Fibroblast of lung (primary cell): Measurements from ENCODE around the gene C8G. TPM values are rescaled to one million over a fixed set of nuclear protein-coding genes. Genes with fewer than 3 reads are reported as not detected.

Experiments
- DNase-seq, 2 donors: peaks; one replicate each; pipeline versions ENCODE4 v3.0.0 to v3.0.0-alpha.2; 2010; ENCODE audit warnings: low read depth in 2 of 2
- H2AFZ ChIP-seq: 2 replicates; pipeline ENCODE4 v1.5.1; 2012; ENCODE audit warnings: low read length, control low read depth, inconsistent platforms
- H3K27ac ChIP-seq: 2 replicates; pipeline ENCODE4 v1.5.1; 2011; ENCODE audit warnings: low read length, control low read depth; ENCODE audit not compliant: insufficient read depth
- H3K27me3 ChIP-seq: 2 replicates; pipeline ENCODE4 v1.5.1; 2011; ENCODE audit warnings: mild to moderate bottlenecking, low read length; ENCODE audit not compliant: control insufficient read depth, insufficient read depth
- H3K36me3 ChIP-seq: 2 replicates; pipeline ENCODE4 v1.5.1; 2011; ENCODE audit warnings: low read length; ENCODE audit not compliant: control insufficient read depth, insufficient read depth
- H3K4me1 ChIP-seq: 2 replicates; pipeline ENCODE4 v1.5.1; 2011; ENCODE audit warnings: low read length; ENCODE audit not compliant: control insufficient read depth, insufficient read depth; ENCODE audit errors: extremely low read depth
- H3K4me2 ChIP-seq: 2 replicates; pipeline ENCODE4 v1.5.1; 2011; ENCODE audit warnings: low read length, control low read depth; ENCODE audit not compliant: insufficient read depth; ENCODE audit errors: extremely low read depth
- H3K4me3 ChIP-seq, 4 experiments: fragments of 200-600 bp in 1 of 4; sonication (generic) in 1 of 4; replicated peaks in 1 of 4; 2 replicates each; pipeline ENCODE4 v1.5.1; 2011 to 2016; ENCODE audit warnings: low read length in 4 of 4, low read depth in 3 of 4, mild to moderate bottlenecking in 3 of 4, control low read depth in 2 of 4, inconsistent platforms in 1 of 4, mixed read lengths in 1 of 4; ENCODE audit not compliant: insufficient read depth in 1 of 4; ENCODE audit errors: control extremely low read depth in 1 of 4
- H3K79me2 ChIP-seq: 2 replicates; pipeline ENCODE4 v1.5.1; 2012; ENCODE audit warnings: mild to moderate bottlenecking, low read length, inconsistent platforms; ENCODE audit not compliant: control insufficient read depth, insufficient read depth
- H3K9ac ChIP-seq: 2 replicates; pipeline ENCODE4 v1.5.1; 2011; ENCODE audit warnings: mild to moderate bottlenecking, low read length, control low read depth; ENCODE audit not compliant: insufficient read depth
- H3K9me3 ChIP-seq: 2 replicates; pipeline ENCODE4 v1.5.1; 2012; ENCODE audit warnings: low read depth, low read length; ENCODE audit not compliant: control insufficient read depth, insufficient read depth
- H4K20me1 ChIP-seq: 2 replicates; pipeline ENCODE4 v1.5.1; 2011; ENCODE audit warnings: low read length; ENCODE audit not compliant: control insufficient read depth, insufficient read depth; ENCODE audit errors: extremely low read depth
- EZH2 ChIP-seq: IDR thresholded peaks from 2 replicates; pipeline ENCODE4 v1.5.1; 2012; ENCODE audit warnings: low read length, control low read depth, mild to moderate bottlenecking; ENCODE audit errors: missing control alignments
- polyA minus RNA-seq: library from RNA; depleted of rRNA, polyadenylated mRNA; stranded (reverse); fragments of >200 nt; gene quantifications from 2 replicates; pipeline ENCODE4 v1.2.3, GENCODE V29; 2011; ENCODE audit warnings: low replicate concordance
- polyA plus RNA-seq, 2 donors: library from polyadenylated mRNA; depleted of rRNA in 1 of 2; stranded (reverse) in 1 of 2; unstranded in 1 of 2; fragments of >200 nt; gene quantifications; 2 replicates each; pipeline ENCODE4 v1.2.1, GENCODE V29; 2011 to 2012; ENCODE audit warnings: missing spikeins in 1 of 2
- total RNA-seq: library from RNA; depleted of rRNA; stranded (reverse); fragments of >200 nt; gene quantifications from 2 replicates; pipeline ENCODE4 v1.2.1, GENCODE V29; 2014
- TF ChIP-seq, protein P1 (sequence below), 2 donors: IDR thresholded peaks in 1 of 2; conservative IDR thresholded peaks in 1 of 2; 1 replicate in 1 of 2; 2 replicates in 1 of 2; pipeline ENCODE4 v1.5.1; 2011 to 2012; ENCODE audit warnings: low read length in 2 of 2, control low read depth in 1 of 2, inconsistent platforms in 1 of 2, low read depth in 1 of 2, mild to moderate bottlenecking in 1 of 2

C8G gene
- 1.2 TPM in 1 of 2 replicates, not detected in the other for total RNA-seq
- polyA plus RNA-seq, result 0.40 TPM in 1 of 2 replicates, not detected in the other
- polyA plus RNA-seq (2012), result 0.31 TPM in 1 of 2 replicates, not detected in the other
- not detected in 2 replicates for polyA minus RNA-seq

DNA sequence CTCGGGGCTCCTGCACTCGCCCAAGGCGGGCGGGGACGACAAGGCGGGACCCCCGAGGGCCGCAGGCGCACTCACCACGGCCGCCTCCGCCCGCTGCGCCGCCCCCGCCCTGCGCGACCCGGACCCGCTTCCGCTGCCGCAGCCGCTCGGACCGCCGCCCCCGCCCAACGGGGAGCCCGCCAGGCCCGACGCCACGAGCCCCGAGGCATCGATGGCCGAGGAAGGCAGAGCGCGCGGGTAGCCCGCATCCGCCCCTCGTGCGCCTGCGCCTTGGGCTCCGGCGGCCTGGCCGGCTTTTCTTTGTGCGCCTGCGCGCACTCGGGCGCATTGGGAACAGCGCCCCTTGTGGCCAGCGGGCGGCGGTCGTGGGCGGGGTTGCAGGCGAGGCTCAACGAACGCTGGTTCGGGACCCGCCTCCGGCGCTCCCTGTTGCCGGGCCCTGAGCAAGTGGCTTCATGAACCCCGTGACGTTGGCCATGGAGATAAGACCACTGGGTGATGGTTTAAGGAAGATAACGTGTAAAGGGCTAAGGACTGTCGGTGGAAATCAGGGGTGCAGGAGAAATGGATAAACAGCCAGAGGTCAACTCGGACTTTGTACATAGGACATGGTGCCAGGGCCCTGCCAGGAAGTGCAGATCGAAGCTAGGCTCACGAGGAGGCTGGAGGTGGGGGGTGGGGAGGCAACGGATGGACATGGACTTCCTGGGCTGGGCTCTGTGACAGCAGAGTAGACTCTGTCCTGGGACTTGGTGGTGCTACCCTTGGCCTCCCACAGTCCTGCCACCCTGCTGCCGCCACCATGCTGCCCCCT lies at the start of gene C8G, which contains the start of gene FBXW5:
C8G (plus strand) TSS at position 725 of the 814 bp plus-strand sequence; CDS start at position 803, 78 bp downstream.
FBXW5 (minus strand) TSS at position 220 of the 814 bp plus-strand sequence. CDS start 655 bp downstream, outside the sequence.
- peak within 1 kb of the TSS; percentile 85 for H3K27ac ChIP-seq
- peaks cover 35% of the 10 kb centered on the region for H3K36me3 ChIP-seq
- peak within 1 kb of the TSS; percentile 38 for H2AFZ ChIP-seq
- peak within 1 kb of the TSS; percentile 88 for H3K4me2 ChIP-seq
- H3K4me1 ChIP-seq, result peaks cover 2% of the 10 kb centered on the region
- no peak for TF ChIP-seq EZH2
- TF ChIP-seq, protein P1, sequence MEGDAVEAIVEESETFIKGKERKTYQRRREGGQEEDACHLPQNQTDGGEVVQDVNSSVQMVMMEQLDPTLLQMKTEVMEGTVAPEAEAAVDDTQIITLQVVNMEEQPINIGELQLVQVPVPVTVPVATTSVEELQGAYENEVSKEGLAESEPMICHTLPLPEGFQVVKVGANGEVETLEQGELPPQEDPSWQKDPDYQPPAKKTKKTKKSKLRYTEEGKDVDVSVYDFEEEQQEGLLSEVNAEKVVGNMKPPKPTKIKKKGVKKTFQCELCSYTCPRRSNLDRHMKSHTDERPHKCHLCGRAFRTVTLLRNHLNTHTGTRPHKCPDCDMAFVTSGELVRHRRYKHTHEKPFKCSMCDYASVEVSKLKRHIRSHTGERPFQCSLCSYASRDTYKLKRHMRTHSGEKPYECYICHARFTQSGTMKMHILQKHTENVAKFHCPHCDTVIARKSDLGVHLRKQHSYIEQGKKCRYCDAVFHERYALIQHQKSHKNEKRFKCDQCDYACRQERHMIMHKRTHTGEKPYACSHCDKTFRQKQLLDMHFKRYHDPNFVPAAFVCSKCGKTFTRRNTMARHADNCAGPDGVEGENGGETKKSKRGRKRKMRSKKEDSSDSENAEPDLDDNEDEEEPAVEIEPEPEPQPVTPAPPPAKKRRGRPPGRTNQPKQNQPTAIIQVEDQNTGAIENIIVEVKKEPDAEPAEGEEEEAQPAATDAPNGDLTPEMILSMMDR (conservative IDR thresholded peaks at IDR 0.05 in 1 of 2, IDR thresholded peaks at IDR 0.05 in 1 of 2; ENCODE audit: low read depth in 1 of 2, low read length in 2 of 2), result peak; percentile 69 to 71
- no peaks in the 10 kb centered on the region for H4K20me1 ChIP-seq
- no peaks in the 10 kb centered on the region for H3K27me3 ChIP-seq
- no peaks in the 10 kb centered on the region for H3K9me3 ChIP-seq
- H3K4me3 ChIP-seq, result peak within 1 kb of the TSS; percentile 61 to 90 (median 84)
- peak; percentile 87 to 92 for DNase-seq
- H3K9ac ChIP-seq, result peak within 1 kb of the TSS; percentile 80
- H3K79me2 ChIP-seq, result peaks cover 23% of the 10 kb centered on the region

DNA sequence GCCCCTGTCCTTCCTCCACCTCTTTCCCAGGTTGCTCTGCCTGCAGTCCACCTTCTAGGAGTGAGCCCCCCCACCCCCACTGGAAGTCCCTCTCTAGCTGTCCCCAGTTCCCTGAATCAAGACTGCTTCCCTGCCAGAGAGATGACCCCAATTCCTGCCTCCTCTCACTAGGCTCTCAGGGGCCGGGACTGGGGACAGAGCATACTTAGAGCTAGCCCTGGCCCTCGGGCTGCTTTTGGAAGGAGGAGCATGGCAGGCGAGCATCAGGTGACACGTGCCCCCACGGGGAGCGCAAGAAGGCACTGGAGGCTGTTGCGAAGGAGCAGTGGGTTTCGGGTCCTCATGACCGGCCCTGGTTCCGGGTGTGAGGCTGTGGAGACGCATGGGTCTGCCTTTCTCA lies 49.0 kb upstream of the C8G start:
- Histone ChIP-seq H3K9me3 (no peaks in the 10 kb centered on the region), H3K36me3 (peaks cover 11% of the 10 kb centered on the region), H2AFZ (no peak overlapping the region), H3K9ac (no peak overlapping the region), H3K27me3 (no peaks in the 10 kb centered on the region), H3K79me2 (peaks cover 10% of the 10 kb centered on the region), H4K20me1 (no peaks in the 10 kb centered on the region), H3K4me3 (no peak overlapping the region), H3K4me2 (no peak overlapping the region), H3K27ac (no peak overlapping the region), H3K4me1 (no peaks in the 10 kb centered on the region)
- TF ChIP-seq EZH2, result no peak
- TF ChIP-seq, protein P1 (conservative IDR thresholded peaks at IDR 0.05 in 1 of 2, IDR thresholded peaks at IDR 0.05 in 1 of 2; ENCODE audit: low read depth in 1 of 2, low read length in 2 of 2), result no peak
- DNase-seq, result no peak

DNA sequence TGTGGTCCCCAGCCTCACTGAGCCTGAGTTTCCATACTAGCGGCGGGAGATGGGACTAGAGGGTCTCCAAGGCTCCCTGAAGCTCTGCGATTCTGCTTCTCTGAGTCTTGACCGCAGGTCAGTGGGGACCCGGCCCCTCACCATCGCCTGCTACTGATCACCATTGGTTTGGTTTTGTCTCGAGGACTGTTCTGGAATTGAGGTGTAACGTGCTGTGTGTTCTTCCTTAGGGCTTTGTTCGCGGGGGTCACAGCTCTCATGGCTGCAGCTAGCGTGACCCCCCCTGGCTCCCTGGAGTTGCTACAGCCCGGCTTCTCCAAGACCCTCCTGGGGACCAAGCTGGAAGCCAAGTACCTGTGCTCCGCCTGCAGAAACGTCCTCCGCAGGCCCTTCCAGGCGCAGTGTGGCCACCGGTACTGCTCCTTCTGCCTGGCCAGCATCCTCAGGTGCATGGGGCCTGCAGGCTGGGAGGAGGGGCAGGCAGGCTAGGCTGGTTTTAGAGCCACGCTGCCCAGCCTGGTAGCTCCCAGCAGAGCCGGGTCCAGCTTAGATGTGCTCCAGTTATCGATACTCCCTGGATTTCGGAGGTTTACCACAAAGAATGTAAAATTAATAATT lies 46.5 kb upstream of the C8G start:
- H3K36me3 ChIP-seq, result peaks cover 7% of the 10 kb centered on the region

More for the DNA sequence above, 46.5 kb upstream of the C8G start:
- Histone ChIP-seq H2AFZ (no peak overlapping the region), H3K27me3 (no peaks in the 10 kb centered on the region), H3K4me1 (peaks cover 14% of the 10 kb centered on the region), H4K20me1 (no peaks in the 10 kb centered on the region), H3K9me3 (no peaks in the 10 kb centered on the region), H3K4me2 (no peak overlapping the region), H3K4me3 (no peak overlapping the region), H3K27ac (no peak overlapping the region), H3K79me2 (peaks cover 4% of the 10 kb centered on the region), H3K9ac (no peak overlapping the region)
- DNase-seq, result no peak
- TF ChIP-seq, protein P1 (conservative IDR thresholded peaks at IDR 0.05 in 1 of 2, IDR thresholded peaks at IDR 0.05 in 1 of 2; ENCODE audit: low read depth in 1 of 2, low read length in 2 of 2), result no peak
- no peak for TF ChIP-seq EZH2
